ENCODE results near the gene GCLC. TPM values are rescaled to one million over a fixed set of nuclear protein-coding genes. Genes with fewer than 3 reads are reported as not detected.

GCLC gene
- total and polyA plus RNA-seq, 12 donors = 7.3 to 116 (median 37.9) TPM

GRCh38 chr6:53492860-53493634 lies 51.9 kb downstream of the GCLC start:
- DNase-seq = peak in 4 of 7 donors; percentile 26 to 40 (median 33)

DNA sequence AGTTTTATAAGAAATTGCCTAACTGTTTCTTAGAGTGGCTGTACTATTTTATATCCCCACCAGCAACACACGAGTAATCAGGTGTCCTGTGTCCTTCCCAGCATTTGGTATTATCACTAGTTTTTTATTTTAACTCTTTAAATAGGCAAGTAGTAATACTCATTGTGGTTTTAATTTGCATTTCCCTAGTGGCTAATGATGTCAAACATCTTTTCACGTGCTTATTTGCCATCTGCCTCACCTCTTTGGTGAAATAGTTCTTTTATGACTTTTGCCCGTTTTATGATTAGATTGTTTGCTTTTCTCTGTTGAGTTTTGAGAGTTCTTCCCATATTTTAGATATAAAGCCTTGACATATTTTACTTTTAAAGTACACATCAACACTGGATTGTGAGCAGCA lies 57.8 kb downstream of the GCLC start:
- Histone ChIP-seq H3K9me3 (replicated peaks in 1 of 3) (no peaks in the 10 kb centered on the region), H3K36me3 (replicated peaks in 1 of 2) (no peaks in the 10 kb centered on the region), H3K27ac (no peak overlapping the region), H3K4me1 (replicated peaks in 1 of 2) (peaks cover 10 to 22% of the 10 kb centered on the region in 2 donors), H3K4me3 (no peak overlapping the region), H3K27me3 (no peaks in the 10 kb centered on the region)
- 32 to 53% (median 39%) methylated on average over 3 of the region's 3 CpGs for WGBS, 4 donors
- no peak for DNase-seq
- no peak for TF ChIP-seq CTCF (IDR thresholded peaks at IDR 0.05)
- TF ChIP-seq POLR2A (IDR thresholded peaks at IDR 0.05) = no peak
- intact Hi-C loops (cut with DNase I) = loop anchor here in 1 of 2 donors (10.0 kb wide), 1 partner anchor 142 kb away; the partner anchor contains the start of gene ELOVL5

More at GRCh38 chr6:53492860-53493634, 51.9 kb downstream of the GCLC start:
- WGBS, 4 donors = 10 to 23% (median 17%) methylated on average over 10 to 11 of the region's 11 CpGs
- H3K9me3 ChIP-seq (replicated peaks in 1 of 3) = no peaks in the 10 kb centered on the region
- peak; percentile 55 to 88 (median 76) for TF ChIP-seq CTCF (IDR thresholded peaks at IDR 0.05)
- TF ChIP-seq POLR2A (IDR thresholded peaks at IDR 0.05) = no peak
- peaks cover 0 to 16% of the 10 kb centered on the region in 2 donors for H3K4me1 ChIP-seq (replicated peaks in 1 of 2)
- no peaks in the 10 kb centered on the region for H3K27me3 ChIP-seq
- intact Hi-C loops (cut with DNase I) = loop anchor here (5.0 to 10.0 kb wide), 3 partner anchors 159 to 232 kb away; no protein-coding TSS in a partner anchor
- H3K27ac ChIP-seq = peak overlapping the region in 1 of 5 donors; percentile 40
- H3K4me3 ChIP-seq = peak overlapping the region in 1 of 4 donors; percentile 37
- H3K36me3 ChIP-seq (replicated peaks in 1 of 2) = peaks cover 0 to under 1% of the 10 kb centered on the region in 2 donors

GRCh38 chr6:53486679-53487078 lies 58.2 kb downstream of the GCLC start:
- no peak overlapping the region for H3K27ac ChIP-seq
- no peak for DNase-seq
- TF ChIP-seq CTCF (IDR thresholded peaks at IDR 0.05) (no peak), POLR2A (IDR thresholded peaks at IDR 0.05) (no peak)
- intact Hi-C loops (cut with DNase I) = loop anchor here in 1 of 2 donors (10.0 kb wide), 1 partner anchor 142 kb away; the partner anchor contains the start of gene ELOVL5
- H3K4me3 ChIP-seq = no peak overlapping the region
- no peaks in the 10 kb centered on the region for H3K36me3 ChIP-seq (replicated peaks in 1 of 2)
- H3K9me3 ChIP-seq (replicated peaks in 1 of 3) = no peaks in the 10 kb centered on the region
- WGBS, 4 donors = 64 to 76% (median 73%) methylated on average over 3 of the region's 3 CpGs
- H3K4me1 ChIP-seq (replicated peaks in 1 of 2) = peaks cover 10 to 22% of the 10 kb centered on the region in 2 donors
- H3K27me3 ChIP-seq = no peaks in the 10 kb centered on the region

DNA sequence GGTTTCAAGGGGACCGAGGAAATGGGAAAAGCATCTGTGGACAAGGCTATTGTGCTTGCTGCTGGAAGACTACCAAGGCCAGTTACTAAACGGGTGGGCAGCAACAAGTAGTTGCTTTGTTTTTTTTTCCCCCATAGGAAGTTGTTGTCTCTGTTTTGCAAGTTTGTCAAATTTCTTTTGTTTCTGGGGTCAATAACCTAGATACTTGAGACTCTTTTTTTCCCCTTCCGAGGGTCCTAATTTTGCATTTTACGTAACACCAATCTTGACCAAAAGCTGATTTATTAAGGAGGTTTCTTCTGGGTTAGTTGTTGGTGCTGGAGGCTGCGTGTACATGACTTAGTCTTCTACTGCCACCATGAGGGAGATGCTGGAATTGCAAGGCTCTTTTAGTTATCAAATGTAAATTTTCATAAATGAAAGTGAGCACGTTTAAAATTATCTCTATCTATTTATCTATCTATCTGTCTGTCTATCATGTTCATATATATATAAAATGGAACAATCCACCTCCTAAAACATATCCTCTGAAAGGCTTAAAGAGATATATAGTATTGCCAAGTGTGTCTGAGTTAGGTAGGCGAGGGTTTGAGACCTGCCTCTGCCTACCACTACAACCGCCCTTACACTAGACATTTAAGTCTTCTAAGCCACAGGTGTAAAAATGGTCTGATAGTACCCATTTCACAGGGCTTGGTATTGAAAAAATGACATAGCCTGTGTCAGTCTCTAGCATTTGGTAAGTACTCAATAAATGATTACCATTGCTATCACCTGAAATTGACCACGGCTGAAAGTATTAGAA lies 60.2 kb downstream of the GCLC start:
- peak; percentile 61 to 94 (median 86) for DNase-seq
- Histone ChIP-seq H3K27ac (peak overlapping the region in 2 of 5 donors; percentile 11 to 66), H3K9me3 (replicated peaks in 1 of 3) (no peaks in the 10 kb centered on the region), H3K4me3 (peak overlapping the region in 1 of 4 donors; percentile 0), H3K36me3 (replicated peaks in 1 of 2) (no peaks in the 10 kb centered on the region), H3K4me1 (replicated peaks in 1 of 2) (peaks cover 10 to 22% of the 10 kb centered on the region in 2 donors), H3K27me3 (no peaks in the 10 kb centered on the region)
- intact Hi-C loops (cut with DNase I) = loop anchor here (2.0 to 10.0 kb wide), 3 partner anchors 140 to 317 kb away; partner anchors contain the start of gene ELOVL5 (in 1 of the 2)
- TF ChIP-seq CTCF (IDR thresholded peaks at IDR 0.05) = peak; percentile 93 to 99 (median 98)
- no peak for TF ChIP-seq POLR2A (IDR thresholded peaks at IDR 0.05)
- 19 to 23% (median 20%) methylated on average over 9 of the region's 9 CpGs for WGBS, 4 donors

All from adrenal gland (tissue), 12 donors.